Measurements from ENCODE around the gene PUSL1. TPM values are rescaled to one million over a fixed set of nuclear protein-coding genes. Genes with fewer than 3 reads are reported as not detected.

Gene PUSL1
- 10 to 100 TPM; 11.0 to 11.9 TPM for total RNA-seq

- Mint-ChIP-seq H3K36me3 (ENCODE audit: insufficient read depth in 2 of 2) (no peaks in the 10 kb centered on the region), H3K4me1 (ENCODE audit: low read depth) (peaks cover 16% of the 10 kb centered on the region), H3K27ac (no peak within 1 kb of the TSS), H3K9me3 (no peaks in the 10 kb centered on the region), H3K4me3 (peak within 1 kb of the TSS; percentile 87 to 92), H3K27me3 (ENCODE audit: low read depth) (no peaks in the 10 kb centered on the region)
- DNase-seq = peak; percentile 92 to 93
- ATAC-seq (replicated peaks in 1 of 2) = peak; percentile 81 to 83
These were observed at the start of gene PUSL1, which contains the start of gene ACAP3 for GRCh38 chr1:1307923-1308755. PUSL1 (plus strand) TSS chr1:1308597; CDS start chr1:1308644, 47 bp downstream. ACAP3 (minus strand) TSS chr1:1307930; CDS start chr1:1307815, 115 bp downstream.

- peaks cover 0 to 19% of the 10 kb centered on the region in 2 donors for H3K36me3 Mint-ChIP-seq (ENCODE audit: insufficient read depth in 2 of 2)
- H3K4me3 Mint-ChIP-seq = no peak overlapping the region
- H3K9me3 Mint-ChIP-seq = no peaks in the 10 kb centered on the region
- ATAC-seq (replicated peaks in 1 of 2) = no peak
- no peak for DNase-seq
- H3K27ac Mint-ChIP-seq = no peak overlapping the region
- H3K4me1 Mint-ChIP-seq (ENCODE audit: low read depth) = no peaks in the 10 kb centered on the region
- H3K27me3 Mint-ChIP-seq (ENCODE audit: low read depth) = no peaks in the 10 kb centered on the region
These were observed 49.3 kb upstream of the PUSL1 start for GRCh38 chr1:1259119-1259488.

GRCh38 chr1:1259540-1259939, 48.9 kb upstream of the PUSL1 start:
- DNase-seq (no peak), ATAC-seq (replicated peaks in 1 of 2) (no peak)
- H3K36me3 Mint-ChIP-seq (ENCODE audit: insufficient read depth in 2 of 2) = peaks cover 0 to 19% of the 10 kb centered on the region in 2 donors
- no peaks in the 10 kb centered on the region for H3K27me3 Mint-ChIP-seq (ENCODE audit: low read depth)
- no peak overlapping the region for H3K27ac Mint-ChIP-seq
- no peaks in the 10 kb centered on the region for H3K4me1 Mint-ChIP-seq (ENCODE audit: low read depth)
- H3K4me3 Mint-ChIP-seq = no peak overlapping the region
- H3K9me3 Mint-ChIP-seq = no peaks in the 10 kb centered on the region

- Mint-ChIP-seq H3K27me3 (ENCODE audit: low read depth) (no peaks in the 10 kb centered on the region), H3K9me3 (no peaks in the 10 kb centered on the region), H3K36me3 (ENCODE audit: insufficient read depth in 2 of 2) (peaks cover 0 to 19% of the 10 kb centered on the region in 2 donors), H3K27ac (no peak overlapping the region), H3K4me3 (no peak overlapping the region), H3K4me1 (ENCODE audit: low read depth) (no peaks in the 10 kb centered on the region)
- ATAC-seq (replicated peaks in 1 of 2) = no peak
- no peak for DNase-seq
These were observed 48.3 kb upstream of the PUSL1 start for GRCh38 chr1:1259951-1260600.

GRCh38 chr1:1260843-1261560, 47.4 kb upstream of the PUSL1 start:
- Mint-ChIP-seq H3K27me3 (ENCODE audit: low read depth) (no peaks in the 10 kb centered on the region), H3K4me3 (no peak overlapping the region)

GRCh38 chr1:1262071-1262470, 46.3 kb upstream of the PUSL1 start:
- ATAC-seq (replicated peaks in 1 of 2) (no peak), DNase-seq (no peak)
- H3K4me1 Mint-ChIP-seq (ENCODE audit: low read depth) = peaks cover 7% of the 10 kb centered on the region
- H3K4me3 Mint-ChIP-seq = no peak overlapping the region
- peaks cover 0 to 19% of the 10 kb centered on the region in 2 donors for H3K36me3 Mint-ChIP-seq (ENCODE audit: insufficient read depth in 2 of 2)
- H3K9me3 Mint-ChIP-seq = no peaks in the 10 kb centered on the region
- no peaks in the 10 kb centered on the region for H3K27me3 Mint-ChIP-seq (ENCODE audit: low read depth)
- no peak overlapping the region for H3K27ac Mint-ChIP-seq

More at GRCh38 chr1:1260843-1261560, 47.4 kb upstream of the PUSL1 start:
- Mint-ChIP-seq H3K4me1 (ENCODE audit: low read depth) (peaks cover 3% of the 10 kb centered on the region), H3K27ac (peak overlapping the region; percentile 34), H3K9me3 (no peaks in the 10 kb centered on the region), H3K36me3 (ENCODE audit: insufficient read depth in 2 of 2) (peaks cover 0 to 21% of the 10 kb centered on the region in 2 donors)
- ATAC-seq (replicated peaks in 1 of 2) (no peak), DNase-seq (no peak)

GRCh38 chr1:1262758-1263157, 45.6 kb upstream of the PUSL1 start:
- H3K36me3 Mint-ChIP-seq (ENCODE audit: insufficient read depth in 2 of 2) = peaks cover 0 to 19% of the 10 kb centered on the region in 2 donors
- no peak overlapping the region for H3K27ac Mint-ChIP-seq
- no peak overlapping the region for H3K4me3 Mint-ChIP-seq
- H3K4me1 Mint-ChIP-seq (ENCODE audit: low read depth) = peaks cover 11% of the 10 kb centered on the region
- no peaks in the 10 kb centered on the region for H3K27me3 Mint-ChIP-seq (ENCODE audit: low read depth)
- no peak for DNase-seq
- ATAC-seq (replicated peaks in 1 of 2) = no peak
- H3K9me3 Mint-ChIP-seq = no peaks in the 10 kb centered on the region

GRCh38 chr1:1264026-1264425, 44.4 kb upstream of the PUSL1 start:
- H3K9me3 Mint-ChIP-seq = no peaks in the 10 kb centered on the region
- DNase-seq (no peak), ATAC-seq (replicated peaks in 1 of 2) (no peak)
- H3K4me3 Mint-ChIP-seq = no peak overlapping the region
- peaks cover 0 to 18% of the 10 kb centered on the region in 2 donors for H3K36me3 Mint-ChIP-seq (ENCODE audit: insufficient read depth in 2 of 2)
- no peaks in the 10 kb centered on the region for H3K27me3 Mint-ChIP-seq (ENCODE audit: low read depth)
- peaks cover 11% of the 10 kb centered on the region for H3K4me1 Mint-ChIP-seq (ENCODE audit: low read depth)
- H3K27ac Mint-ChIP-seq = no peak overlapping the region

- Mint-ChIP-seq H3K9me3 (no peaks in the 10 kb centered on the region), H3K4me3 (no peak overlapping the region), H3K27me3 (ENCODE audit: low read depth) (no peaks in the 10 kb centered on the region), H3K4me1 (ENCODE audit: low read depth) (peaks cover 13% of the 10 kb centered on the region), H3K27ac (no peak overlapping the region), H3K36me3 (ENCODE audit: insufficient read depth in 2 of 2) (peaks cover 0 to 13% of the 10 kb centered on the region in 2 donors)
- DNase-seq (no peak), ATAC-seq (replicated peaks in 1 of 2) (peak; percentile 22 to 43)
These were observed 43.5 kb upstream of the PUSL1 start for GRCh38 chr1:1264868-1265272.

- no peak for DNase-seq
- no peak for ATAC-seq (replicated peaks in 1 of 2)
- H3K9me3 Mint-ChIP-seq = no peaks in the 10 kb centered on the region
- no peak overlapping the region for H3K4me3 Mint-ChIP-seq
- no peak overlapping the region for H3K27ac Mint-ChIP-seq
- H3K4me1 Mint-ChIP-seq (ENCODE audit: low read depth) = peaks cover 41% of the 10 kb centered on the region
- H3K36me3 Mint-ChIP-seq (ENCODE audit: insufficient read depth in 2 of 2) = peaks cover 1 to 18% of the 10 kb centered on the region in 2 donors
- no peaks in the 10 kb centered on the region for H3K27me3 Mint-ChIP-seq (ENCODE audit: low read depth)
These were observed 40.7 kb upstream of the PUSL1 start for GRCh38 chr1:1267488-1268283.

- H3K36me3 Mint-ChIP-seq (ENCODE audit: insufficient read depth in 2 of 2) = peaks cover 1 to 18% of the 10 kb centered on the region in 2 donors
- H3K27me3 Mint-ChIP-seq (ENCODE audit: low read depth) = no peaks in the 10 kb centered on the region
- H3K9me3 Mint-ChIP-seq = no peaks in the 10 kb centered on the region
- no peak for ATAC-seq (replicated peaks in 1 of 2)
- H3K4me3 Mint-ChIP-seq = no peak overlapping the region
- DNase-seq = no peak
- peaks cover 42% of the 10 kb centered on the region for H3K4me1 Mint-ChIP-seq (ENCODE audit: low read depth)
- H3K27ac Mint-ChIP-seq = no peak overlapping the region
These were observed 40.1 kb upstream of the PUSL1 start for GRCh38 chr1:1268284-1268682.

GRCh38 chr1:1270813-1271212, 37.6 kb upstream of the PUSL1 start:
- no peaks in the 10 kb centered on the region for H3K27me3 Mint-ChIP-seq (ENCODE audit: low read depth)
- ATAC-seq (replicated peaks in 1 of 2) (no peak), DNase-seq (no peak)
- H3K9me3 Mint-ChIP-seq = no peaks in the 10 kb centered on the region
- peak overlapping the region; percentile 90 for H3K27ac Mint-ChIP-seq
- peaks cover 46% of the 10 kb centered on the region for H3K4me1 Mint-ChIP-seq (ENCODE audit: low read depth)
- peaks cover 1 to 15% of the 10 kb centered on the region in 2 donors for H3K36me3 Mint-ChIP-seq (ENCODE audit: insufficient read depth in 2 of 2)
- H3K4me3 Mint-ChIP-seq = peak overlapping the region; percentile 68 to 88
